ENCODE results near the gene MMEL1.
A peak's percentile ranks its signal among the peaks of the same experiment; 100 is the strongest.

Gene MMEL1

DNA sequence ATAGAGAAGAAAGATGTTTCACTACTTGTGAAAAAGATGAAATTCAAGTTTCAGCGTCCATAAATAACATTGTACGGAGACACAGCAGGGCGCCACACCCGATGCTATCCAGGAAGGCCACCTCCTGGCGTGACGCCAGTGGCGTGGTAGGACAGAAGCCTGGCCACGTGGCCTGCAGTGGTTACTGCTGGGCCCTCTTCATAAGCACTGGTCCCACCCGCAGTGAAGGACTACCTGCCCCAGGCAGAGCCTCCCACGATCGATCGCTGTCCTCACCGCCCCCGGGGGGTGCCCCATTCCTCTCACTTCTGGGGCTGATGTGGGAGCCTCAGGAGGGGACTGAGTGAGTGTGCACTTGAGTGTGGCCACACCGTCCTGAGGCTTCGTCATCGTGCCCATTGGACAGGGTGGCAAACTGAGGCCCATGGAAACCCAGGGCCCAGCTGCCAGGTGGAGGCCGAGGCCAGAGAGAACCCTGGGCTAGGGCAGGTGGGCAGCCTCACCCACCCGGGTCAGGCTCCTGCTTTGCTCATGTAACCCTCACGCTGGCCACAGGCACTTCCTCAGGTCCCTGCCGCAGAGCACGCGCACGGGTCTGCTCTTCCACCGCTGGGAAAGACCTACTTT is 91.1 kb downstream of the MMEL1 start:
- DNase-seq: no peak

DNA sequence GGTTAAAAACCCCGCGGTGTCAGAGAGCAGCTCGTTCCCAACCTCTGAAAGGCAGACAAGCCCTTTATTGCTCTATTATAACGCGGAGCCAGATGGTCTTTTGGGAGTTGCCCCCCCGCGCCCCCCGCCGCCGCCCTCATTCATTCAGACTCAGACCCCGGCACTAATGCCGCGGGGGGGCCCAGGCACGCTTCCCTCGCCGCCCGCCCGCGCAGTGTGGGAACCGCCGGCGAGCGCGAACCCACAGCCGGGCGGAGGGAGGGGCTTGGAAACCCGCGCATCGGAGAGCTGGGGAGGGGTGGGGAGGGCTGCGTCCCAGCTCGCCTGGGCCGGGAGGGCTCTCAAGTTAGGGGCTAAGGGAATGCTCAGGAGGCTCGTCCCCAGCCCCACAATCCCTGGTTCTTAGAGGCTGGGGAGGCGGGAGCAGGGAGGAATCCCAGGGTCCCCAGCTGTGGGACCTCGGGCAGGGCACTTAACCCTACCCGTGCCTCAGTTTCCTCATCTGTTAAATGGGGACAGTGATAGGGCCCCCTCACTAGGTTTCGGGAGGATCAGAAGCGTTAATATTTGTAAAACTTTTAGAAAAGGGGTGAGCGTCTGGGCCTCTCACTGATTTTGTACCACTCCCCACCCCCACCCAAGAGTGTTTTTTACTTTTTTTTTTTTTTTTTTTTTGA is 91.9 kb downstream of the MMEL1 start:
- peak; percentile 47 to 55 for DNase-seq

All from NCI-H524 (cell line).